GM12878 (cell line): Measurements from ENCODE around the gene CIAPIN1. TPM values are rescaled to one million over a fixed set of nuclear protein-coding genes. Genes with fewer than 3 reads are reported as not detected.

Experiments
- ATAC-seq: fragments of 200-7000 bp; cut with Tn5 transposase; 3 replicates; pipeline ENCODE4 v1.9.1; 2020; ENCODE audit warnings: mild to moderate bottlenecking, moderate library complexity
- BruUV-seq: library from RNA; stranded (reverse); fragments of 400-500 nt; replicated peaks from 2 replicates; lab custom pipeline; 2021; lab: Mats Ljungman, UMichigan
- CTCF ChIA-PET: fragments of 300-600 bp; sonication (Branson Sonifier 250); formaldehyde crosslinking; extraction: SDS; loops from one replicate; lab custom pipeline; 2021; ENCODE audit warnings: inconsistent platforms; lab: Yijun Ruan, JAX
- POLR2A ChIA-PET: fragments of 350-600 bp; formaldehyde crosslinking; extraction: SDS; loops from one replicate; lab custom pipeline; 2021; ENCODE audit warnings: inconsistent platforms; lab: Charles Lee
- RAD21 ChIA-PET: fragments of 300-600 bp; sonication (Branson Sonifier 250); formaldehyde crosslinking; loops from one replicate; lab custom pipeline; 2023; ENCODE audit warnings: antibody characterized with exemption; ENCODE audit not compliant: unreplicated experiment; lab: Charles Lee
- SMC1A ChIA-PET: fragments of 300-600 bp; sonication (Branson Sonifier 250); formaldehyde crosslinking; loops from one replicate; lab custom pipeline; 2023; ENCODE audit not compliant: unreplicated experiment, uncharacterized antibody; lab: Charles Lee
- DNase-seq: peaks from one replicate; pipeline ENCODE4 v3.0.0-alpha.2; 2011; ENCODE audit warnings: low read depth, low spot score
- FAIRE-seq: peaks from 3 replicates; lab custom pipeline; 2011; peaks lifted over from hg19 to GRCh38; lab: Jason Lieb, UNC
- H2AFZ ChIP-seq: 2 replicates; pipeline ENCODE4 v1.6.0; 2011; ENCODE audit warnings: low read depth, low read length, control low read depth; ENCODE audit not compliant: control insufficient read depth
- H3K27ac ChIP-seq: 2 replicates; pipeline ENCODE4 v1.5.1; 2011; ENCODE audit warnings: control low read depth; ENCODE audit not compliant: control insufficient read depth, insufficient read depth
- H3K27me3 ChIP-seq, 2 experiments: replicated peaks in 1 of 2; 2 replicates each; pipeline versions ENCODE4 v1.6.0 to v1.6.1; 2011; ENCODE audit warnings: low read length in 1 of 2; ENCODE audit not compliant: control insufficient read depth in 2 of 2, insufficient read depth in 2 of 2
- H3K36me3 ChIP-seq, 2 experiments: 2 replicates each; pipeline ENCODE4 v1.5.1; 2011; ENCODE audit warnings: low read length in 1 of 2; ENCODE audit not compliant: control insufficient read depth in 2 of 2, insufficient read depth in 2 of 2
- H3K4me1 ChIP-seq: 2 replicates; pipeline ENCODE4 v1.6.1; 2011; ENCODE audit warnings: mild to moderate bottlenecking, low read length, moderate library complexity, mixed read lengths; ENCODE audit not compliant: control insufficient read depth, insufficient read depth
- H3K4me2 ChIP-seq: 2 replicates; pipeline ENCODE4 v1.6.0; 2011; ENCODE audit warnings: control low read depth; ENCODE audit not compliant: control insufficient read depth, insufficient read depth
- H3K4me3 ChIP-seq: fragments of 200-600 bp; sonication (generic); 2 replicates; pipeline ENCODE4 v1.5.1; 2016
- H3K79me2 ChIP-seq: 2 replicates; pipeline ENCODE4 v1.6.0; 2011; ENCODE audit warnings: low read length; ENCODE audit not compliant: control insufficient read depth, insufficient read depth
- H3K9ac ChIP-seq: 2 replicates; pipeline ENCODE4 v1.8.0; 2011; ENCODE audit warnings: low read length, control low read depth, mixed read lengths; ENCODE audit not compliant: control insufficient read depth, insufficient read depth
- H3K9me3 ChIP-seq: replicated peaks from 3 replicates; pipeline ENCODE4 v1.5.1; 2011; ENCODE audit warnings: mild to moderate bottlenecking, low read length; ENCODE audit not compliant: control insufficient read depth, insufficient read depth
- H4K20me1 ChIP-seq: 2 replicates; pipeline ENCODE4 v1.6.0; 2011; ENCODE audit not compliant: control insufficient read depth, insufficient read depth
- GATAD2B ChIP-seq: fragments of 450-650 bp; conservative IDR thresholded peaks from 2 replicates; pipeline ENCODE4 v1.6.1; 2017; ENCODE audit warnings: low read depth, mild to moderate bottlenecking, moderate library complexity
- NBN ChIP-seq: fragments of 450-650 bp; IDR thresholded peaks from 2 replicates; pipeline ENCODE4 v1.6.1; 2016
- PAX8 ChIP-seq: fragments of 450-650 bp; IDR thresholded peaks from 2 replicates; pipeline ENCODE4 v1.6.1; 2017; ENCODE audit warnings: mild to moderate bottlenecking, moderate library complexity
- POU2F2 ChIP-seq: IDR thresholded peaks from 3 replicates; pipeline ENCODE4 v1.6.1; 2011; ENCODE audit warnings: low read depth, mild to moderate bottlenecking, low read length, borderline replicate concordance
- RELA ChIP-seq: fragments of 450-650 bp; IDR thresholded peaks from 2 replicates; pipeline ENCODE4 v1.8.0; 2014; ENCODE audit warnings: borderline replicate concordance; ENCODE audit not compliant: partially characterized antibody
- RUNX3 ChIP-seq: IDR thresholded peaks from 2 replicates; pipeline ENCODE4 v1.6.1; 2012; ENCODE audit warnings: low read length, inconsistent platforms
- TAF1 ChIP-seq: IDR thresholded peaks from 2 replicates; pipeline ENCODE4 v1.6.1; 2011; ENCODE audit warnings: mild to moderate bottlenecking, low read depth, low read length, borderline replicate concordance
- ZSCAN29 ChIP-seq: fragments of 450-650 bp; IDR thresholded peaks from 2 replicates; pipeline ENCODE4 v1.6.1; 2017; ENCODE audit warnings: mild to moderate bottlenecking, moderate library complexity
- WGBS: methylation state at CpG from one replicate; pipeline ENCODE4 v1.1.6; 2016; ENCODE audit warnings: low lambda C conversion rate; ENCODE audit not compliant: insufficient replicate concordance, insufficient coverage; ENCODE audit errors: missing lambda C conversion rate; 5-methylcytosine and 5-hydroxymethylcytosine counted together
- in situ Hi-C: fragments of 300-500 bp; cut with MboI; formaldehyde crosslinking; loops from 9 replicates; pipeline ENCODE4 v1.14.3; 2018; ENCODE audit warnings: mixed read lengths
- intact Hi-C: fragments of 100-400 bp; cut with micrococcal nuclease; formaldehyde crosslinking; loops from one replicate; pipeline ENCODE4 v1.14.2; 2022; ENCODE audit not compliant: unreplicated experiment
- polyA plus RNA-seq, 11 experiments: library from polyadenylated mRNA; depleted of rRNA in 4 of 11; unstranded in 6 of 11; stranded (reverse) in 5 of 11; fragments of >200 nt; fragmentation: Nextera tagmentation in 4 of 11; fragmentation: Illumina TruSeq in 1 of 11; extraction: Ambion mirVana in 4 of 11; extraction: Trizol in 1 of 11; gene quantifications; 1 replicate in 1 of 11; 2 replicates in 10 of 11; pipeline versions ENCODE4 v1.2.1 to v1.2.3, GENCODE V29; 2011 to 2016; ENCODE audit warnings: inconsistent platforms in 2 of 11, missing spikeins in 2 of 11, low read depth in 1 of 11
- total RNA-seq, 4 experiments: library from RNA; depleted of rRNA in 3 of 4; stranded (reverse); fragments of >200 nt in 3 of 4; fragmentation: Illumina TruSeq in 1 of 4; extraction: Trizol in 1 of 4; gene quantifications; 2 replicates each; pipeline versions ENCODE4 v1.2.1 to v1.2.3, GENCODE V29; 2013 to 2021
- TF ChIP-seq, protein P1 (sequence below): IDR thresholded peaks from 2 replicates; pipeline ENCODE4 v1.6.1; 2012; ENCODE audit warnings: improper control_type of control experiment, low read depth, low read length; ENCODE audit not compliant: insufficient replicate concordance
- TF ChIP-seq, protein P2 (sequence below): fragments of 450-650 bp; formaldehyde crosslinking; IDR thresholded peaks from 2 replicates; pipeline ENCODE4 v1.4.0; 2020; ENCODE audit warnings: mild to moderate bottlenecking, moderate library complexity

CIAPIN1 gene
- total and polyA plus RNA-seq, 10 of the 15 experiments (the other 5 are each of a cell fraction or from before 2014, with no cell fraction given): 46.2 to 150 (median 54.3) TPM

DNA sequence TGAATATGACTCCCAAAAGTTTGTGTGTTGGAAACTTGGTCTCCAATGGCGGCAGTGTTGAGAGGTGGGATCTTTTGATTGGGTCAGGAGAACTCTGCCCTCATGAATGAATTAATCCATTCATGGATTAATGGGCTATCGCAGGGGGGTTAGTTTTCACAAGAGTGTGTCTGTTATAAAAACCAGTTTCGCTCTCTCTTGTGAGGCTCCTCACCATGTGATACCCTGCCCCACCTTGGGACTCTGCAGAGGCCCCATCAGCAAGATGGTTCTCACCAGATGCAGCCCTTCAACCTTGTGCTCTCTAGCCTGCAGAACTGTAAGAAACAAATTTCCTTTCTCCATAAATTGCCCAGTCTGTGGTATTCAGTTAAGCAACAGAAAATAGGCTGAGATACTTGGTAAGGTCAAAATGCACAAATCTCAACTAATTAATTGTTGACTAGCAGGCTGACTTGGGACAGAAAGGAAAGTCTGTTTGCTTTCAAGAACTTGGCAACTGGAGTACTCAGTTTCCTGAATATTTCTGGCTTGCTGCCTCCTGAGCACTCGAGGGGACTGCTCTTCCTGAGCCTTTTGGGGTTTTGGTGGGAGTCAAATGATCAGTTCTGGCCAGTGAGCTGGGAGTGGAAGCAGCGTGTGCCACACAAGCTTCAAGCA is 56.4 kb downstream of the CIAPIN1 start:
- RAD21 ChIA-PET: interaction anchor here (0.7 to 1.9 kb wide), 4 partner anchors 13 to 88 kb away, joined by 3 to 8 read pairs (median 4); no protein-coding TSS in a partner anchor
- TF ChIP-seq NBN: no peak
- no peak for TF ChIP-seq ZSCAN29
- TF ChIP-seq, protein P1, sequence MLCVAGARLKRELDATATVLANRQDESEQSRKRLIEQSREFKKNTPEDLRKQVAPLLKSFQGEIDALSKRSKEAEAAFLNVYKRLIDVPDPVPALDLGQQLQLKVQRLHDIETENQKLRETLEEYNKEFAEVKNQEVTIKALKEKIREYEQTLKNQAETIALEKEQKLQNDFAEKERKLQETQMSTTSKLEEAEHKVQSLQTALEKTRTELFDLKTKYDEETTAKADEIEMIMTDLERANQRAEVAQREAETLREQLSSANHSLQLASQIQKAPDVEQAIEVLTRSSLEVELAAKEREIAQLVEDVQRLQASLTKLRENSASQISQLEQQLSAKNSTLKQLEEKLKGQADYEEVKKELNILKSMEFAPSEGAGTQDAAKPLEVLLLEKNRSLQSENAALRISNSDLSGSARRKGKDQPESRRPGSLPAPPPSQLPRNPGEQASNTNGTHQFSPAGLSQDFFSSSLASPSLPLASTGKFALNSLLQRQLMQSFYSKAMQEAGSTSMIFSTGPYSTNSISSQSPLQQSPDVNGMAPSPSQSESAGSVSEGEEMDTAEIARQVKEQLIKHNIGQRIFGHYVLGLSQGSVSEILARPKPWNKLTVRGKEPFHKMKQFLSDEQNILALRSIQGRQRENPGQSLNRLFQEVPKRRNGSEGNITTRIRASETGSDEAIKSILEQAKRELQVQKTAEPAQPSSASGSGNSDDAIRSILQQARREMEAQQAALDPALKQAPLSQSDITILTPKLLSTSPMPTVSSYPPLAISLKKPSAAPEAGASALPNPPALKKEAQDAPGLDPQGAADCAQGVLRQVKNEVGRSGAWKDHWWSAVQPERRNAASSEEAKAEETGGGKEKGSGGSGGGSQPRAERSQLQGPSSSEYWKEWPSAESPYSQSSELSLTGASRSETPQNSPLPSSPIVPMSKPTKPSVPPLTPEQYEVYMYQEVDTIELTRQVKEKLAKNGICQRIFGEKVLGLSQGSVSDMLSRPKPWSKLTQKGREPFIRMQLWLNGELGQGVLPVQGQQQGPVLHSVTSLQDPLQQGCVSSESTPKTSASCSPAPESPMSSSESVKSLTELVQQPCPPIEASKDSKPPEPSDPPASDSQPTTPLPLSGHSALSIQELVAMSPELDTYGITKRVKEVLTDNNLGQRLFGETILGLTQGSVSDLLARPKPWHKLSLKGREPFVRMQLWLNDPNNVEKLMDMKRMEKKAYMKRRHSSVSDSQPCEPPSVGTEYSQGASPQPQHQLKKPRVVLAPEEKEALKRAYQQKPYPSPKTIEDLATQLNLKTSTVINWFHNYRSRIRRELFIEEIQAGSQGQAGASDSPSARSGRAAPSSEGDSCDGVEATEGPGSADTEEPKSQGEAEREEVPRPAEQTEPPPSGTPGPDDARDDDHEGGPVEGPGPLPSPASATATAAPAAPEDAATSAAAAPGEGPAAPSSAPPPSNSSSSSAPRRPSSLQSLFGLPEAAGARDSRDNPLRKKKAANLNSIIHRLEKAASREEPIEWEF: no peak
- TF ChIP-seq RELA: no peak
- TF ChIP-seq TAF1: no peak
- no peak for TF ChIP-seq GATAD2B
- TF ChIP-seq, protein P2, sequence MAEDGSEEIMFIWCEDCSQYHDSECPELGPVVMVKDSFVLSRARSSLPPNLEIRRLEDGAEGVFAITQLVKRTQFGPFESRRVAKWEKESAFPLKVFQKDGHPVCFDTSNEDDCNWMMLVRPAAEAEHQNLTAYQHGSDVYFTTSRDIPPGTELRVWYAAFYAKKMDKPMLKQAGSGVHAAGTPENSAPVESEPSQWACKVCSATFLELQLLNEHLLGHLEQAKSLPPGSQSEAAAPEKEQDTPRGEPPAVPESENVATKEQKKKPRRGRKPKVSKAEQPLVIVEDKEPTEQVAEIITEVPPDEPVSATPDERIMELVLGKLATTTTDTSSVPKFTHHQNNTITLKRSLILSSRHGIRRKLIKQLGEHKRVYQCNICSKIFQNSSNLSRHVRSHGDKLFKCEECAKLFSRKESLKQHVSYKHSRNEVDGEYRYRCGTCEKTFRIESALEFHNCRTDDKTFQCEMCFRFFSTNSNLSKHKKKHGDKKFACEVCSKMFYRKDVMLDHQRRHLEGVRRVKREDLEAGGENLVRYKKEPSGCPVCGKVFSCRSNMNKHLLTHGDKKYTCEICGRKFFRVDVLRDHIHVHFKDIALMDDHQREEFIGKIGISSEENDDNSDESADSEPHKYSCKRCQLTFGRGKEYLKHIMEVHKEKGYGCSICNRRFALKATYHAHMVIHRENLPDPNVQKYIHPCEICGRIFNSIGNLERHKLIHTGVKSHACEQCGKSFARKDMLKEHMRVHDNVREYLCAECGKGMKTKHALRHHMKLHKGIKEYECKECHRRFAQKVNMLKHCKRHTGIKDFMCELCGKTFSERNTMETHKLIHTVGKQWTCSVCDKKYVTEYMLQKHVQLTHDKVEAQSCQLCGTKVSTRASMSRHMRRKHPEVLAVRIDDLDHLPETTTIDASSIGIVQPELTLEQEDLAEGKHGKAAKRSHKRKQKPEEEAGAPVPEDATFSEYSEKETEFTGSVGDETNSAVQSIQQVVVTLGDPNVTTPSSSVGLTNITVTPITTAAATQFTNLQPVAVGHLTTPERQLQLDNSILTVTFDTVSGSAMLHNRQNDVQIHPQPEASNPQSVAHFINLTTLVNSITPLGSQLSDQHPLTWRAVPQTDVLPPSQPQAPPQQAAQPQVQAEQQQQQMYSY (CRISPR knock-in tag): no peak
- TF ChIP-seq RUNX3: no peak
- TF ChIP-seq PAX8: no peak
- TF ChIP-seq POU2F2: no peak
- TF ChIP-seq, all 136 proteins: peak for 0
- DNase-seq (no peak), ATAC-seq (no peak), FAIRE-seq (no peak)
- WGBS: 48% methylated on average over 5 of the region's 5 CpGs
- no TSS peak for BruUV-seq
- H3K4me1 ChIP-seq: peaks cover 34% of the 10 kb centered on the region
- no peak overlapping the region for H3K4me3 ChIP-seq
- no peaks in the 10 kb centered on the region for H3K27me3 ChIP-seq
- SMC1A ChIA-PET: interaction anchor here (1.1 to 3.2 kb wide), 10 partner anchors 9 to 87 kb away, joined by 3 to 20 read pairs (median 4); partner anchors contain the start of gene CCL17
- POLR2A ChIA-PET: interaction anchor here (0.6 to 2.2 kb wide), 3 partner anchors 10 to 82 kb away, joined by 3 to 10 read pairs (median 4); no protein-coding TSS in a partner anchor
- no peaks in the 10 kb centered on the region for H3K79me2 ChIP-seq
- H4K20me1 ChIP-seq: no peaks in the 10 kb centered on the region
- H3K36me3 ChIP-seq: no peaks in the 10 kb centered on the region
- CTCF ChIA-PET: interaction anchor here (0.7 to 1.8 kb wide), 8 partner anchors 11 to 458 kb away, joined by 3 to 7 read pairs (median 3); no protein-coding TSS in a partner anchor
- in situ Hi-C loops (no loop called here), intact Hi-C loops (no loop called here)
- H3K27ac ChIP-seq: no peak overlapping the region
- H3K4me2 ChIP-seq: no peak overlapping the region
- no peak overlapping the region for H3K9ac ChIP-seq
- H3K9me3 ChIP-seq: no peaks in the 10 kb centered on the region; the same call in 2 of the 3 replicates
- no peak overlapping the region for H2AFZ ChIP-seq
